Stomach (tissue), 9 donors: ENCODE results near the gene ZC3HAV1. TPM values are rescaled to one million over a fixed set of nuclear protein-coding genes. Genes with fewer than 3 reads are reported as not detected.

Experiments
- DNase-seq, 2 donors: peaks; one replicate each; pipeline versions ENCODE4 v3.0.0 to v3.0.0-alpha.2; 2013 to 2019
- H3K27ac ChIP-seq, 5 donors: fragments of 200-600 bp in 4 of 5; sonication (generic) in 4 of 5; one replicate each; pipeline ENCODE4 v1.5.1; 2013 to 2019; ENCODE audit warnings: mild to moderate bottlenecking in 1 of 5, moderate library complexity in 1 of 5
- H3K27me3 ChIP-seq, 3 donors: fragments of 200-600 bp; sonication (generic); one replicate each; pipeline ENCODE4 v1.5.1; 2017 to 2019; ENCODE audit warnings: mixed run types in 1 of 3
- H3K36me3 ChIP-seq, 4 donors: fragments of 200-600 bp; sonication (generic); 1 replicate in 3 of 4; 2 replicates in 1 of 4; pipeline ENCODE4 v1.5.1; 2016 to 2019
- H3K4me1 ChIP-seq, 4 donors: fragments of 200-600 bp; sonication (generic); one replicate each; pipeline ENCODE4 v1.5.1; 2016 to 2019
- H3K4me3 ChIP-seq, 4 donors: fragments of 200-600 bp; sonication (generic) in 3 of 4; one replicate each; pipeline ENCODE4 v1.5.1; 2016 to 2019; ENCODE audit warnings: mild to moderate bottlenecking in 1 of 4
- H3K9me3 ChIP-seq, 4 donors: fragments of 200-600 bp; sonication (generic); one replicate each; pipeline ENCODE4 v1.5.1; 2016 to 2019
- CTCF ChIP-seq, 7 experiments: fragments of 450-650 bp in 4 of 7; fragments of 200-600 bp in 3 of 7; sonication (generic) in 3 of 7; IDR thresholded peaks; one replicate each; pipeline ENCODE4 v1.5.1; 2016 to 2019; ENCODE audit warnings: antibody characterized with exemption in 7 of 7, control low read depth in 2 of 7, mild to moderate bottlenecking in 1 of 7
- EP300 ChIP-seq: sonication (generic); formaldehyde crosslinking; IDR thresholded peaks from one replicate; pipeline ENCODE4 v1.6.1; 2017; ENCODE audit warnings: antibody characterized with exemption
- POLR2A ChIP-seq, 4 donors: fragments of 450-650 bp; IDR thresholded peaks; one replicate each; pipeline ENCODE4 v1.6.1; 2016; ENCODE audit warnings: antibody characterized with exemption in 4 of 4, control low read depth in 2 of 4, mild to moderate bottlenecking in 1 of 4, moderate library complexity in 1 of 4
- POLR2AphosphoS5 ChIP-seq, 3 donors: sonication (generic); formaldehyde crosslinking; IDR thresholded peaks; one replicate each; pipeline ENCODE4 v1.6.1; 2016; ENCODE audit warnings: antibody characterized with exemption in 3 of 3
- WGBS, 5 donors: extraction: QIAGEN DNeasy Blood & Tissue Kit in 3 of 5; methylation state at CpG; one replicate each; pipeline versions ENCODE4 v1.1.5 to v1.1.7; 2013 to 2018; 5-methylcytosine and 5-hydroxymethylcytosine counted together
- intact Hi-C: fragments of 100-400 bp; cut with DNase I; formaldehyde crosslinking; loops from one replicate; pipeline ENCODE4 v1.15.1; 2023; ENCODE audit warnings: low total_unique reads
- polyA plus RNA-seq, 3 donors: library from polyadenylated mRNA; stranded (reverse); fragments of 200-250 nt; gene quantifications; one replicate each; pipeline ENCODE4 v1.2.3, GENCODE V29; 2013
- total RNA-seq, 5 donors: library from RNA; depleted of rRNA; stranded (reverse); fragments of >200 nt; gene quantifications; one replicate each; pipeline versions ENCODE4 v1.1.0 to v1.2.3, GENCODE V29; 2014 to 2016
- donor health status: healthy with polysubstance abuse.
- donor health status: Bipolar disorder and iron deficiency.
- donor health status: healthy.

Gene ZC3HAV1
- total and polyA plus RNA-seq, 8 donors, result 5.5 to 34.3 (median 12.9) TPM

DNA sequence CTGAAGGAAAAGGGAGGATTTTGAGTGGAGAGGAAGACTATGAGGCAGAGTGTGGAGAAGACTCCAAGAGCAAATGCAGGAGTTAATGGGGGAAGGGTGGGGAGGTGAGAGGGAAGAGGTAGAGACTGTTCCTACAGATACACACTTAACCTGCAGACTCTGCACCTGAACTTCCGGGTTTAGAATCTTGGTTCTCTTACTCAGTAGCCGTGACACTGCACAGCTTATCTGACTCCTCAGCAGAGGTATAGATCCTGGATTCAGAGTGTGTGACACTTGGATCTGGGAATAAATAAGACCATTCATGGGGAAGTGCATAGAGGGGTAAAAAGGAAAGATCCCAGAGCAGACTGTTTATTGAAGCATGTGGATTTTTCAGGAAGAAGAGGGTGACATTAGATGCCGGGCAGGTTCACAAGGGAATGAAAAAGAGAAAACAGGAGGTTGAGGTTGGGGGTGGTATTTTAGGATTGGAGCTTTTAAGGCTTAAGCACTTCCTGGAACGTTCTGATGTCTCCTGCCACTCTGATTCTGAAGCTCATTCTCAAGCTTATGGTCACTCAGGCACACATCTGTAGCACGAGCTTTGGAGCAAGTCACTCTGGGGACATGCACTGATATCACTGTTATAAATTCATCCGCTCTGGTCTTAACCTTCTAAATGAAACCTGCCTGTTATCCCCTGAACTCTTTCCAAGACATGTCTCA lies 68.0 kb downstream of the ZC3HAV1 start:
- no peak for DNase-seq
- Histone ChIP-seq H3K36me3 (peaks cover 4 to 24% (median 19%) of the 10 kb centered on the region in 4 donors), H3K27me3 (no peaks in the 10 kb centered on the region), H3K4me3 (no peak overlapping the region), H3K27ac (no peak overlapping the region), H3K4me1 (peaks cover 0 to 28% (median 0%) of the 10 kb centered on the region in 4 donors), H3K9me3 (no peaks in the 10 kb centered on the region)
- intact Hi-C loops, result no loop called here
- no peak for TF ChIP-seq POLR2A (IDR thresholded peaks at IDR 0.05)
- no peak for TF ChIP-seq EP300
- TF ChIP-seq POLR2AphosphoS5 (IDR thresholded peaks at IDR 0.05), result no peak
- TF ChIP-seq CTCF (IDR thresholded peaks at IDR 0.05), result no peak
- WGBS, 5 donors, result 36 to 48% (median 40%) methylated on average over 6 of the region's 6 CpGs

DNA sequence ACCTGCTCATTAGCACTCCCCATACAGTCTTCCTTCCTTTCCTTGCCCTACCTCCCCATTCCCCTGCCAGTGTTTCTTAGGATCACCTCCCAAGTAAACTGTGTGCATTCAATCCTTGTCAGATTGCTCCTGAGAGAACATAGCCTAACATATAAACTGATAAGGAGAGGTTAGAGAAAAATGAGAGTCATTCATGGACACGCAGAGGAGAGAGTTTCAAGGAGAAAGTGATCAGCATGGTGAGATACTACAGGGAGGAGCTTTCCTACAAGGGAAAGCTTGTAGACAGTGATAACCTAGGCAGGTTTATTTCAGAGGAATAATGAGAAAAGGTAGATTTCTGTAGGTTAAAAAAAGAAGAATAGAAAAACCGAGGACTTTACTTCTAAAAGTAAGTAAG lies 70.8 kb downstream of the ZC3HAV1 start:
- DNase-seq, result no peak
- H3K9me3 ChIP-seq, result no peaks in the 10 kb centered on the region
- no peaks in the 10 kb centered on the region for H3K27me3 ChIP-seq
- H3K36me3 ChIP-seq, result peaks cover 0 to 8% (median 0%) of the 10 kb centered on the region in 4 donors
- H3K27ac ChIP-seq, result no peak overlapping the region
- H3K4me1 ChIP-seq, result peaks cover 0 to 38% (median 16%) of the 10 kb centered on the region in 4 donors
- no peak overlapping the region for H3K4me3 ChIP-seq
- 60 to 96% (median 68%) methylated on average over 2 of the region's 2 CpGs for WGBS, 5 donors
- TF ChIP-seq POLR2AphosphoS5 (IDR thresholded peaks at IDR 0.05), result no peak
- intact Hi-C loops, result no loop called here

- intact Hi-C loops, result no loop called here
- no peak for DNase-seq
- Histone ChIP-seq H3K36me3 (peaks cover 0 to 19% (median 7%) of the 10 kb centered on the region in 4 donors), H3K9me3 (no peaks in the 10 kb centered on the region), H3K27me3 (no peaks in the 10 kb centered on the region), H3K4me3 (no peak overlapping the region), H3K27ac (no peak overlapping the region), H3K4me1 (peaks cover 0 to 39% (median 17%) of the 10 kb centered on the region in 4 donors)
- WGBS, 5 donors, result 74 to 81% (median 75%) methylated on average over 3 of the region's 3 CpGs
- TF ChIP-seq EP300, result no peak
- TF ChIP-seq POLR2AphosphoS5 (IDR thresholded peaks at IDR 0.05), result no peak
- no peak for TF ChIP-seq POLR2A (IDR thresholded peaks at IDR 0.05)
- TF ChIP-seq CTCF (IDR thresholded peaks at IDR 0.05), result no peak
These were observed 72.6 kb downstream of the ZC3HAV1 start for GRCh38 chr7:139036901-139037300.

DNA sequence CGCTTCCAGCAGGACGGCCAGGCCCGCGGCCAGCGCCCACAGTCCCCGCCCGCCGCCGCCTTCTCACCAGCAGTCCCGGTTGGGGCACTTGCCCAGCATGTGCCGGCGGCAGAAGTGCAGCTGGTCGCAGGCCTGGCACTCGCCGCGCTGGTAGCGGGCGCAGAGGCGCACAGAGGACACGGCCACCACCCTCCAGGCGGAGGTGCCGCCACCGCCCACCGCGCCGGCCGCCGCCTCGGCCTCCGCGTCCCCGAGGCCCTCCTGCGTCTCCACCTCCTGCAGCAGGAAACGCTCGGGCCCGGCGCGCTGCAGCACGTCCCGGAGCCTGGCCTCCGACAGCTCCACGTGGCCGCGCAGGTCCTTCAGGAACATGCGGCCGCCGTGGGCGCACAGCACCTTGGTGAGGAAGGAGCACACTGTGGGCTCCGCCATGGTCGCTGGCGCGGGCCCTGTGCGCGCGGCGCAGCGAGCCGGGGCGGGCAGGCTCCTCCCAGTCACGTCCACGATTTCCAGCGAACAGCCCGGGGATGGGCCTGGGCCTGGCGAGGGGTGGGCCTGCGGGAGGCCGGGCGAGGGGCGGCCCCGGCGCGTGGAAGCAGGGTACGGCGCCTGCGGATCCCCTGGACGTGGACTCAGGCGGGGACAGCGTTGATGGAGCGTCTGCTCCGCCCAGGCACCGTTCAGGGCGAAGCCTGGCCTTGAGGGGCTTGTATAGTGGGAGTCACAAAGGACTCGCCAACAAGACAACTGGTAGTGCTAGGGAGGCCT lies 73.8 kb downstream of the ZC3HAV1 start, which contains the start of gene ZC3HAV1L:
Gene ZC3HAV1L, minus strand, starts transcription at position 457 of the 768 bp plus-strand sequence. Its CDS starts 25 bp downstream, at position 432.
- whole genome bisulfite sequencing, 5 donors, result 1 to 9% (median 2%) methylated on average over 7 to 82 of the region's 82 CpGs
- intact Hi-C loops, result no loop called here

More for the DNA sequence above, 73.8 kb downstream of the ZC3HAV1 start, which contains the start of gene ZC3HAV1L:
- Histone ChIP-seq H3K4me3 (peak within 1 kb of the TSS; percentile 70 to 97 (median 91)), H3K4me1 (peaks cover 0 to 35% (median 17%) of the 10 kb centered on the region in 4 donors), H3K27me3 (no peaks in the 10 kb centered on the region), H3K27ac (peak within 1 kb of the TSS; percentile 66 to 86 (median 79)), H3K36me3 (peaks cover 0 to 28% (median 14%) of the 10 kb centered on the region in 4 donors), H3K9me3 (no peaks in the 10 kb centered on the region)
- TF ChIP-seq CTCF (IDR thresholded peaks at IDR 0.05), result no peak
- no peak for TF ChIP-seq EP300
- no peak for TF ChIP-seq POLR2A (IDR thresholded peaks at IDR 0.05)
- peak in 2 of 3 donors; percentile 18 to 41 for TF ChIP-seq POLR2AphosphoS5 (IDR thresholded peaks at IDR 0.05)
- peak; percentile 60 to 94 for DNase-seq
